Measurements from ENCODE around the gene PRLH.

DNA sequence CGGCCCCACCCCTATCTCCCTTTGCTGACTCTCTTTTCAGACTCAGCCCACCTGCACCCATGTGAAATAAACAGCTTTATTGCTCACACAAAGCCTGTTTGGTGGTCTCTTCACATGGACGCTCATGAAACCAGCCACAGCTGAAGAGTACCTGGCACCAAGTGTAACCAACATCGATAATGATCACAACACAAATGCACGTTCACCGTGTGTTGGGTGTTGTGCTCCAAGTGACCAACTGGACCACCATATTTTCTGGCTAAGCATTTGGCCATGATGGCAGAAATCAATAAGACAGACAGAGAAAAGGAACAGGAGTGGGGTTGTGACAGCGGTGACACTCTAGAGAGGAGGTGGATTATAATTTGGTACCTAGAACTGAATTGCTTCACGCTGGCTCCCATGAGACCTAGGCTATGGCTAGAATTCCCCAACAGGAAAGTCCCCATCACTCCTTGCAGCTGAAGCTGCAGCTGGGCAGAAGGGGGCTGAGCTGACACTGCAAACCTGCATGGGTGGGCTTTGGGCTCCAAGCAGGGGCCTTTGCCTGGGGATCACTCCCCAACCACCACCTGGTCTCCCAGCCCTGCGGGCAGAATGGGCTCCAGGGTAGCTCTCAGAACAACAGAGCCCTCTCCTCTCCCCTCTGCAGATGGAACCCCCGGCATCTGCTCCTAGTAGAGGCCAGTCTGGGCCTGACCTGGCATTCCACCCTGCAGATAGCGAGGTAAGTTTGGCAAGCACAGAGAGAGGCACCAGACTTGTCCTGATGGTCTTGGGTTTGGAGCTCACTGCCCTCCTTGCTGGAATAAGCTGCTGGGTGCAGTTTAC lies 46.4 kb downstream of the PRLH start:
- TF ChIP-seq POLR2A (IDR thresholded peaks at IDR 0.05) (no peak), CTCF (IDR thresholded peaks at IDR 0.05) (no peak)
